Posterior vena cava (tissue), 2 donors: ENCODE results near the gene OOSP4A. TPM values are rescaled to one million over a fixed set of nuclear protein-coding genes. Genes with fewer than 3 reads are reported as not detected.
"Not testable (repeated sequence)": the region's sequence is repeated elsewhere in the genome, so short reads cannot be mapped to it uniquely, and the experiment has no call there.

Experiments used
- DNase-seq: peaks from one replicate; pipeline ENCODE4 v3.0.0-alpha.2; 2020; ENCODE audit warnings: low spot score
- intact Hi-C, 2 donors: fragments of 100-400 bp; cut with DNase I; formaldehyde crosslinking; loops; one replicate each; pipeline versions ENCODE4 v1.14.1 to v1.14.2; 2022 to 2023
- total RNA-seq, 2 donors: library from RNA; stranded (reverse); fragmentation: NEBNext Ultra II Directional; extraction: Animal tissue kit (Norgen Biotek cat#: 25700); gene quantifications; one replicate each; pipeline ENCODE4 v1.2.1, GENCODE V29; 2021
- donor health status: DM: yes; HTN: yes; CAD: no.
- donor health status: DM: yes; HTN: yes; CAD: no.

Gene OOSP4A
- total RNA-seq, 2 donors from 2014 or later: not detected

DNA sequence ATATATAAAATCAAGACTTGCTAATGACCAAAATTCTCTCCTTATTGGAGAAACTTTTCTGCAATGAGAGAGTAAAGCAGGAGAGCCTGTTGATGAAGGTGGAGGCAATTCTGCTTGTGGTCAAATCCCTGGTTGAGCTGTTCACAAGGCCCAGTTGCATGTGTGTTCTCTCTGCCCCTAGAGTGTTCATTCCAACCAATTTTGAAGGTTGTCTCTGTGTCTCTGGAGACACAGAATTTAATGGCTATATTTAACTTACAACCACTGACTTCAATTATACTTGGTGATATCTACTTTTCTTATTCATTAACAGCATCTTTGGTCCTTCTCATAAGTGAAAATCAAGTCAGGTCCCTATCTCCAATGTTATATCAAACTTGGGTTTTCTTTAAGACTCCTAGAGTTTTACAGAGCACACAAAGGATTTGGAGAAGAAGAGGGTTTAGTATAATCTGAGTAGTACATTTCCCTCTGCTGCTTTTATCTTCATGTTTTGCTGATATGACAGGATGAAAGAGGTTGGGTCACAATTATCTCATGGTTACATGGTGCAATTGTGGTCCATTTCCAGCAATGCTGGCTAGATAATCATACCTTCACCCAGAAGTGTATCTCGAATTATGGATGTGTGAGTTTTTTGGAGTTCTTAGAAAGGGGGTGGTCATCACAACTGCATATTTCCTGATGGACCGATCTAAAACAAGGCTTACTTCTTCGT, 4.0 kb downstream of the OOSP4A start:
- no peak for DNase-seq
- intact Hi-C loops: no loop called here

DNA sequence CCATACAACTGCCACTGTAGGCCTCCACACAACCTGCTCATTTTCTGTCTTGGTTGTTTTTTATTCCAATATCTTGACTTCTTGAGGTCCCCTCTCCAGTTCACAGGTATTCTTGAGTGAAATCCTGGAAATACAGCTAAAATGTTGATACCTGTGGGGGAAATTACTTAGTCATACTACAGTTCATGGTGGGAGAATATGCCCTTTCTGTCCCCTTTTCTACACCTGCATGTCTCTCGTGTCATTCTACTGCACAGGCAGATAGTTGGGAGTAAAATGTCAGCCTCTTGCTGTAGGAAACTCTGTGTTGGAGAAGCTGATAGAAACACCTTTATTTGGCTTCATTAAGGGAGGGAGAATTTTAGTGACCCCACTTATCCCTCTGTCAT, 4.6 kb downstream of the OOSP4A start:
- no peak for DNase-seq
- intact Hi-C loops: no loop called here

DNA sequence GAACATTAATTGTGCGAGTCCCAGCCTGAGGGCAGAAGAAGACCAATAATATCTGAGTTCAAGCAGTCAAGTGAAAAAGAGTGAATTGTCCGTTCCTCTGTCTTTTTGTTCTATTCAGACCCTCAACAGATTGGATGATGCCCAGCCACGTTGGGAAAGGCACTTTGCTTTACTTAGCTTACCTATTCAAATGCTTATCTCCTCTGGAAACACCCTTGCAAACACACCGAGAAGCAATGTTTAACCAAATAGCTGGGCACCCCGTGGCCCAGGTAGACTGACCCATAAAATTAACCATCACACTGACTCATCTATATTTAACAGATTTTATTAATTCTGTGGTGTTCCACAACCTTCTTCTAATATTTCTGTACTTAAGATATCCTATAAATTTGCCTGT, 9.3 kb downstream of the OOSP4A start:
- intact Hi-C loops: no loop called here
- no peak for DNase-seq

DNA sequence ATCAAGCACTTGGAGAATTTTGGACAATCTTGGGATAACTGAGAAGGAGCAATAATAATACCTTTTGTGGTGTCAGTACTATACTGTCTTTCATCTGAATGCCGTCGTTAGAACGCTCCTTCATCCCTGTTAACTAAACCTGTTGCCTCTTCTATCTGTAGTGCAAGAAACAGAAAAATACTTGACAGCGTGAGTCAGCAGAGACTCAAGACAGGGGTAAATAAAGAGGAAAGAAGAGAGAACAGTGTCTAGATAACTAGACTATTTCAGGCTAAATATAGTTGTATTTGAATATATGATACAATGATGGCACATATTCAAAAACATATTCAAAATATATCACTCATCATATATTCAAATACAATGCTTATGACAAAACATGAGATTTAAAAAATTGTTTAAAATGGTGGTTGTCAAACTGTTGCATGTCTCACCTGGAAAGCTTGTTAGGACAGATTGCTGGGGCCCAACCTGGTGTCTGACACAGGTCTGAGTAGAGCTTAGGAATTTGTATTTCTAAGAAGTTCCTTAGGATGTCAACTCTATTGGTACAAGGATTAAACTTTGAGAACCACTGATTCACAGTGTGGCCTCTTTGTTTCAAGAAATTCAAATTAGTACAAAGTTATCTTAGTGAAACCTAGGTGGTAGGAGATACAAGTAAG, 17.4 kb downstream of the OOSP4A start:
- intact Hi-C loops: loop anchor here in 1 of 2 donors (5.0 kb wide), 1 partner anchor 1274 kb away; no protein-coding TSS in a partner anchor
- no peak for DNase-seq

DNA sequence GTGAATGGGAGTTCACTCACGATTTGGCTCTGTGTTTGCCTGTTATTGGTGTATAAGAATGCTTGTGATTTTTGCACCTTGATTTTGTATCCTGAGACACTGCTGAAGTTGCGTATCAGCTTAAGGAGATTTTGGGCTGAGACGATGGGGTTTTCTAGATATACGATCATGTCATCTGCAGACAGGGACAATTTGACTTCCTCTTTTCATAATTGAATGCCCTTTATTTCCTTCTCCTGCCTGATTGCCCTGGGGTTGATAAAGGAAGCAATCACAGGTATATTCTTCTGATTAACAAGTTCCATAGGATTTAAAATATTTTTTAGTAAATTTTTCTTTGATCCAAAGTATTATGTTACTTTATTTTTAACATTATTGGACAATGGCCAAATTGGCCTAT, 18.2 kb downstream of the OOSP4A start:
- DNase-seq: not testable (repeated sequence)
- intact Hi-C loops: loop anchor here in 1 of 2 donors (5.0 kb wide), 1 partner anchor 1275 kb away; no protein-coding TSS in a partner anchor

DNA sequence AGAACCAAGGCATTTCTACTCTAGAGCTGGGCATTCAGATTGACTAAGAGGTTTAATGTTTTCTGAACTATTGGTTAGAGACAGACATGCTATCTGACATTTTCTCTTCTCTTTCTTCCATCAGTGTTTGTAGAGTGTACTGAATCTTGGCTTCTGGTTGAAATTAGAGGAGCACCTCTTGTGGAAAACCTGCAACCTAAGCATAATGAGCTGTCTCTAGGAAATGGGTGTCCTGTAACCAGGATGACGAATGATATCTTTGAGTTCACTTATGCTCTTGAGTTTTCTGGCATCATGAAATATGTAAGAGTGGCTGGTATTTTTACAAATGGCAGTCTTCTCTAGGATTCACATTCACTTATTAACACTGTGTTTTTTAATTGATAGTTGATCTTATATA, 19.4 kb downstream of the OOSP4A start:
- no peak for DNase-seq
- intact Hi-C loops: loop anchor here in 1 of 2 donors (5.0 kb wide), 1 partner anchor 1276 kb away; no protein-coding TSS in a partner anchor

DNA sequence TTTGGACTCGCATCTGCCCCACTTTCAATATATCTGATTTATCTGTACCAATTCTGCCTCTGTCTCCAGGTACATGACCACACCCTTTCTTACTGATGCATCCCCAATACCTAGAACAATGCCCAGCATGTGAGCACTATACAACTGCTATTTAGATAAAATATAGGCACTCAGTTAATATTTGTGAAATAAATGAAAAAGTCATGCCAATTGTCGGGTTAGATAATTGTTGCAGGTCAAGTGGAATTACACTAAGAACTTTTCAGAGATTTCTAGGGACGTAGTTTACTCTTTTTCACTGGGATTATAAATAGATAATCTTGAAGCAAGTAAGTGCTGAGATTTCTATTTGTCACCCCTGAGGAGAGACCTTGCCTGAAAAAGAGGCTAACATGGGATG, 20.5 kb downstream of the OOSP4A start:
- DNase-seq: no peak
- intact Hi-C loops: loop anchor here in 1 of 2 donors (5.0 kb wide), 1 partner anchor 1277 kb away; no protein-coding TSS in a partner anchor

DNA sequence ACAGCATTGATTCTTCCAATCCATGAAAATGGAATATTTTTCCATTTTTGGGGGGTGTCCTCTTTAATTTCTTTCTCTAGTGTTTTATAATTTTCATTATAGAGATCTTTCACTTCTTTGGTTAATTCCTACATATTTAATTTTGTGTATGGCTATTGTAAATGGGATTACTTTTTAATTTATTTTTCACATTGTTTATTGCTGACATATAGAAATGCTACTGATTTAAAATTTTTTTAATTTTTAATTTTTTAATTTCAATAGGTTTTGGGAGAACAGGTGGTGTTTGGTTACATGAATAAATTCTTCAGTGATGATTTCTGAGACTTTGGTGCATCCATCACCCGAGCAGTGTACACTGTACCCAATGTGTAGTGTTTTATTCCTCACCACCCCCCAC, 26.6 kb downstream of the OOSP4A start:
- no peak for DNase-seq
- intact Hi-C loops: no loop called here

DNA sequence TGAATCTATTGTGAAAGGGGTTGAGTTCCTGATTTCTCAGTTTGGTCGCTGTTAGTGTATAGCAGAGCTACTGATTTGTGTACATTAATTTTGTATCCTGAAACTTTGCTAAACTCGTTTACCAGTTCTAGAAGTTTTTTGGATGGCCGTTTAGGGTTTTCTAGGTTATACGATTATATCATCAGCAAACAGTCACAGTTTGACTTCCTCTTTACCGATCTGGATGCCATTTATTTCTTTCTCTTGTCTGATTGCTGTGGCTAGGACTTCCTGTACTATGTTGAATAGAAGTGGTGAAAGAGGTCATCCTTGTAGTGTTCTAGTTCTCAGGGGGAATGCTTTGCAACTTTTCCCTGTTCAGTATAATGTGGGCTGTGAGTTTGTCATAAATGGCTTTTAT, 28.6 kb downstream of the OOSP4A start:
- no peak for DNase-seq
- intact Hi-C loops: no loop called here

DNA sequence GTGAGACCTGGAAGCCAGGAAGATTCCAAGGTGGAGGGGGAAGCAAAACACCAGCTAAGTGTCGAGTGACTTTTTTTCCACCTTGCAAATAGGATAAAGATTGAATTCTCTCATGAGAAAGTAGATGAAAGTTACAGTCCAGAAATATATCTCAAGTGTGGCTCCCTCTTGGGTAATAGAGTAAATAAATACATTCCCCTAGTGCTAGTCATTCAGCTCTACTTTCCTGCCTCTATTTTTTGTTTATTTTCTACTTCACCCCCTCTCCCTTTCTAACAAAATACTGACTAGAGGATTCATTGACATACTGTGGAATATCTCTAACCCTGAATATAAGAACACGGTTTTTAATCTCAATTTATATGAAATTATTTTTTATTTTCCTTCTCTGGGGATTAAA, 34.0 kb downstream of the OOSP4A start:
- no peak for DNase-seq
- intact Hi-C loops: no loop called here

DNA sequence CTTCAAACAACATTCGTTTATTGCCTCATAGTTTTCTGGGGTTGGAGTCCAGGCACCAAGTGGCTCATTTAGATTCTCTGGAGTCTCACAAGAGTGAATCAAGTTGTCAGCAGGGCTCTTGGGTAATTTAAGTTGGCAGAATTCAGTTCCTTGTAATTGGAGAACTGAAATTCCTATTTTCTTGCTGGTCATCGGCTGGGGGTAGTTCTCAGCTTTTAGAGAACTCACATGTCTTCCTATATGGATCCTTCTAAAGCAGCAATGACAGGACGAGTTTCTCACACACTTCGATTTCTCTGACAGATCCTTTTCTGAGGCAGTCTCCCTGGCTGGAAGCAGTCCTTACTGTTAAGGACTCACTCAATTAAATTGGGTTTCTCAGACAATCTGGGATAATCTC, 35.9 kb downstream of the OOSP4A start:
- DNase-seq: no peak
- intact Hi-C loops: no loop called here

DNA sequence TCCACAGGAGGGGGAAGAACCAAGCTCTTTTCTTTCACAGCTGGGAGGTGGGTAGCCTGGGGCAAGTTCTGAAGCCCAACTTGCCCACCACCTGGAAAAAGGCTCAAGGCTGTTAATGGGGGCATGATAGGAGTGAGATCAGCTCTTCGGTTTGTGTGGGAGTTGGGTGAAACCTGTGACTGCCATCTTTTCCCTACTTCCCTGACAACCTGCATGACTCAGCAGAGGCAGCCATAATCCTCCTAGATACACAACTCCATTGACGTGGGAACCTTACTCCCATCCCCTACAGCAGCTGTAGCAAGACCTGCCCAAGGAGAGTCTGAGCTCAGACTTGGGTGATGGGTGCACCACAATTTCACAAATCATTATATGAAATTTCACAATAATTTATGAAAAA, 39.9 kb downstream of the OOSP4A start:
- intact Hi-C loops: no loop called here
- DNase-seq: no peak

DNA sequence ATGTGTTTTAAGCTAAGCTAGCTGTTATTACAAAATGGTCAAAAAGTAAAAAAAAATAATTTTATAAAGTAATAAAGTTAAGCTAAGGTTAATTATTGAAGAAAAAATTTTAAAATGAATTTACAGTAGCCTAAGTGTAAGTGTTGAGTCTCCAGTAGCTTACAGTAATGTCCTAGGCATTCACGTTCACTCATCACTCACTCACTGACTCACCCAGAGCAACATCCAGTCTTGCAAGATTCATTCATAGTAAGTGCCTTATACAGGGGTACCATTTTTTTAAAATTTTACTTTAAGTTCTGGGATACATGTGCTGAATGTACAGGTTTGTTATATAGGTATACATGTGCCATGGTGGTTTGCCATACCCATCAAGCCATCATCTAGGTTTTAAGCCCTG, 41.5 kb downstream of the OOSP4A start:
- no peak for DNase-seq
- intact Hi-C loops: no loop called here

DNA sequence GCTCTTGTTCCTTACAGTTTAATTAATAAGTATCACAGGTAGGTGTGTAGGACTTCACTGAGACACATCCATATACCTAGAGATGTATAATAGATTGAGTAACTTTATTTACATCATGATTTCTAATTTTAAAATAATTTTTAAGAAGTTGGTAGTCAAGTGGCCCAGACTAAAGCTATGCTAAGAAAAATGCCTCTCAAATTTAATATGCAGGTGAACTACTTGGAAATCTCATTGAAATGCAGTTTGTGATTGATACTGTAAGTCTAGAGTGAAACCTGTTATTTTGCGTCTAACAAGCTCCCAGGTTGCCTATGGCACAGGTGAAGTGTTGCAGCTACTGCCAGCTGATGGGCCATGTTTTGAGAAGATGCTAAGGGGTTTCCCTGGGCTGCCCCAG, 53.0 kb downstream of the OOSP4A start, which contains the start of gene OOSP4B:
TSS of gene OOSP4B (plus strand) at position 301 of the 400 bp plus-strand sequence.
- DNase-seq: no peak
- intact Hi-C loops: no loop called here

DNA sequence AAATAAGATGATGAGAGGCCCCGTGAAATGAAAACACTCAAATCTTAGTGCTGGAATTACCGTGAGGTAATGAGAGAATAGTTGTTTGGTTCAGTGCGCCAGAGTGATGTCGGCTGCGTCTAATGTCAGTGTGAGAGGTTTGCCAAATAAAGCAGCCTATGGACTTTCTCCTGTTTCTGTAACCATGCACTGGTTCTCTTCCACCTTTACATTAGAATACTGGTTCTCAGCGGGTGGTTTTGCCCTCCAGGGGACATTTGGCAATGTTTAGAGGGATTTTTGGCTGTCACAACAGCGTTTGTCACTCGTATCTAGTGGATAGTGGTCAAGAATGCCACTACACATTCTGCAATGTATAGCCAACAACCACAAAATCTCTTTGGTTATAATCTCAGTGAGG, 54.2 kb downstream of the OOSP4A start:
- intact Hi-C loops: no loop called here
- no peak for DNase-seq

Other genes starting within 250 kb of the OOSP4A start
- 10 to 100 TPM; 13.5 to 19.6 TPM for gene STX3, start 208.7 kb upstream of the OOSP4A start, total RNA-seq
- gene MRPL16, start 153.3 kb upstream of the OOSP4A start, total RNA-seq: 10 to 100 TPM; 25.5 to 29.8 TPM
- gene CBLIF, start 118.5 kb upstream of the OOSP4A start, total RNA-seq: not detected
- not detected for gene TCN1, start 97.5 kb upstream of the OOSP4A start, total RNA-seq
- not detected for gene OOSP3, start 85.3 kb upstream of the OOSP4A start, total RNA-seq
- gene OOSP1, start 25.6 kb upstream of the OOSP4A start, total RNA-seq: not detected
- not detected for gene OOSP4B, start 53.1 kb downstream of the OOSP4A start, total RNA-seq
- gene OOSP2, start 76.4 kb downstream of the OOSP4A start, total RNA-seq: not detected
- not detected for gene MS4A3, start 92.6 kb downstream of the OOSP4A start, total RNA-seq
- gene MS4A2, start 124.6 kb downstream of the OOSP4A start, total RNA-seq: 1 to 10 TPM; 1.2 to 1.4 TPM
- 100 to 1,000 TPM in 1 of 2 donors, 10 to 100 TPM in 1; 50.3 to 190 TPM for gene MS4A6A, start 219.1 kb downstream of the OOSP4A start, total RNA-seq